H1 (cell line): Measurements from ENCODE around the gene CCL3.
"Not testable (repeated sequence)": the region's sequence is repeated elsewhere in the genome, so short reads cannot be mapped to it uniquely, and the experiment has no call there.

Experiments used
- CEBPB ChIP-seq: IDR thresholded peaks from 2 replicates; pipeline ENCODE4 v1.6.1; 2012; ENCODE audit warnings: low read depth, low read length
- CREB1 ChIP-seq: IDR thresholded peaks from 2 replicates; pipeline ENCODE4 v1.6.1; 2012; ENCODE audit warnings: inconsistent platforms
- EP300 ChIP-seq, 2 experiments: IDR thresholded peaks; 1 replicate in 1 of 2; 2 replicates in 1 of 2; pipeline ENCODE4 v1.6.1; 2011 to 2012; ENCODE audit warnings: low read depth in 2 of 2, low read length in 2 of 2, mild to moderate bottlenecking in 2 of 2, borderline replicate concordance in 1 of 2, inconsistent platforms in 1 of 2, moderate library complexity in 1 of 2
- MAFK ChIP-seq: IDR thresholded peaks from 2 replicates; pipeline ENCODE4 v1.6.1; 2012; ENCODE audit warnings: low read depth, mild to moderate bottlenecking, improper control_type of control experiment, low read length
- POLR2A ChIP-seq, 2 experiments: IDR thresholded peaks; 1 replicate in 1 of 2; 2 replicates in 1 of 2; pipeline ENCODE4 v1.6.1; 2011; ENCODE audit warnings: low read depth in 2 of 2, low read length in 2 of 2, mild to moderate bottlenecking in 2 of 2; ENCODE audit errors: control extremely low read depth in 1 of 2
- SIN3A ChIP-seq, 2 experiments: IDR thresholded peaks in 1 of 2; conservative IDR thresholded peaks in 1 of 2; 2 replicates each; pipeline ENCODE4 v1.6.1; 2011 to 2012; ENCODE audit warnings: low read length in 2 of 2, improper control_type of control experiment in 1 of 2, low read depth in 1 of 2, mild to moderate bottlenecking in 1 of 2
- YY1 ChIP-seq: IDR thresholded peaks from 2 replicates; pipeline ENCODE4 v1.6.1; 2011; ENCODE audit warnings: low read depth, mild to moderate bottlenecking, low read length
- TF ChIP-seq, protein P1 (sequence below), 3 experiments: IDR thresholded peaks; 1 replicate in 2 of 3; 2 replicates in 1 of 3; pipeline versions ENCODE4 v1.5.1 to v1.6.1; 2011; ENCODE audit warnings: low read length in 3 of 3, mild to moderate bottlenecking in 3 of 3, inconsistent platforms in 2 of 3, low read depth in 1 of 3, moderate library complexity in 1 of 3; ENCODE audit not compliant: insufficient read depth in 1 of 3; ENCODE audit errors: control extremely low read depth in 1 of 3
- TF ChIP-seq, protein P2 (sequence below): IDR thresholded peaks from 2 replicates; pipeline ENCODE4 v1.6.1; 2011; ENCODE audit warnings: low read length, improper control_type of control experiment

DNA sequence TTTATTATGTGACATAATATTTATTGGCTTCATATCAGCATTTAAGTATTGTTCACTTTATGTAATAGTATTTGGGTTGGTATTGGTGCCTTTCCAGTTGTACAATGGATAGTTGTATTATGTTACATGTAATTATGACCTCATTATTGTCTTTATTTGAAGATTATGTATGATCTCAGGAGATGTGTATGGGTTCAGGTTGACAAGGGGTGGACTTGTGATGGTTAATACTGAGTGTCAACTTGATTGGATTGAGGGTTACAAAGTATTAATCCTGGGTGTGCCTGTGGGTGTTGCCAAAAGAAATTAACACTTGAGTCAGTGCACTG lies 25.7 kb upstream of the CCL3 start:
- not testable (repeated sequence) for TF ChIP-seq MAFK; POLR2A (IDR thresholded peaks at IDR 0.05; ENCODE audit: control extremely low read depth in 1 of 2, low read depth in 2 of 2, low read length in 2 of 2); CREB1; EP300 (IDR thresholded peaks at IDR 0.05; ENCODE audit: borderline replicate concordance in 1 of 2, low read depth in 2 of 2, low read length in 2 of 2); YY1; CEBPB; SIN3A (conservative IDR thresholded peaks at IDR 0.05 in 1 of 2, IDR thresholded peaks at IDR 0.05 in 1 of 2; ENCODE audit: low read depth in 1 of 2, low read length in 2 of 2)
- TF ChIP-seq, protein P1, sequence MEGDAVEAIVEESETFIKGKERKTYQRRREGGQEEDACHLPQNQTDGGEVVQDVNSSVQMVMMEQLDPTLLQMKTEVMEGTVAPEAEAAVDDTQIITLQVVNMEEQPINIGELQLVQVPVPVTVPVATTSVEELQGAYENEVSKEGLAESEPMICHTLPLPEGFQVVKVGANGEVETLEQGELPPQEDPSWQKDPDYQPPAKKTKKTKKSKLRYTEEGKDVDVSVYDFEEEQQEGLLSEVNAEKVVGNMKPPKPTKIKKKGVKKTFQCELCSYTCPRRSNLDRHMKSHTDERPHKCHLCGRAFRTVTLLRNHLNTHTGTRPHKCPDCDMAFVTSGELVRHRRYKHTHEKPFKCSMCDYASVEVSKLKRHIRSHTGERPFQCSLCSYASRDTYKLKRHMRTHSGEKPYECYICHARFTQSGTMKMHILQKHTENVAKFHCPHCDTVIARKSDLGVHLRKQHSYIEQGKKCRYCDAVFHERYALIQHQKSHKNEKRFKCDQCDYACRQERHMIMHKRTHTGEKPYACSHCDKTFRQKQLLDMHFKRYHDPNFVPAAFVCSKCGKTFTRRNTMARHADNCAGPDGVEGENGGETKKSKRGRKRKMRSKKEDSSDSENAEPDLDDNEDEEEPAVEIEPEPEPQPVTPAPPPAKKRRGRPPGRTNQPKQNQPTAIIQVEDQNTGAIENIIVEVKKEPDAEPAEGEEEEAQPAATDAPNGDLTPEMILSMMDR (IDR thresholded peaks at IDR 0.05; ENCODE audit: control extremely low read depth in 1 of 3, insufficient read depth in 1 of 3, low read depth in 1 of 3, low read length in 3 of 3) = not testable (repeated sequence)
- TF ChIP-seq, protein P2, sequence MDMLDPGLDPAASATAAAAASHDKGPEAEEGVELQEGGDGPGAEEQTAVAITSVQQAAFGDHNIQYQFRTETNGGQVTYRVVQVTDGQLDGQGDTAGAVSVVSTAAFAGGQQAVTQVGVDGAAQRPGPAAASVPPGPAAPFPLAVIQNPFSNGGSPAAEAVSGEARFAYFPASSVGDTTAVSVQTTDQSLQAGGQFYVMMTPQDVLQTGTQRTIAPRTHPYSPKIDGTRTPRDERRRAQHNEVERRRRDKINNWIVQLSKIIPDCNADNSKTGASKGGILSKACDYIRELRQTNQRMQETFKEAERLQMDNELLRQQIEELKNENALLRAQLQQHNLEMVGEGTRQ = not testable (repeated sequence)
